ENCODE data around the gene BCDIN3D. TPM values are rescaled to one million over a fixed set of nuclear protein-coding genes. Genes with fewer than 3 reads are reported as not detected.
A peak's percentile ranks its signal among the peaks of the same experiment; 100 is the strongest.

Gene BCDIN3D
- polyA plus RNA-seq, 1 of the 3 experiments (the other 2 are of a cell fraction), result 2.3 TPM

DNA sequence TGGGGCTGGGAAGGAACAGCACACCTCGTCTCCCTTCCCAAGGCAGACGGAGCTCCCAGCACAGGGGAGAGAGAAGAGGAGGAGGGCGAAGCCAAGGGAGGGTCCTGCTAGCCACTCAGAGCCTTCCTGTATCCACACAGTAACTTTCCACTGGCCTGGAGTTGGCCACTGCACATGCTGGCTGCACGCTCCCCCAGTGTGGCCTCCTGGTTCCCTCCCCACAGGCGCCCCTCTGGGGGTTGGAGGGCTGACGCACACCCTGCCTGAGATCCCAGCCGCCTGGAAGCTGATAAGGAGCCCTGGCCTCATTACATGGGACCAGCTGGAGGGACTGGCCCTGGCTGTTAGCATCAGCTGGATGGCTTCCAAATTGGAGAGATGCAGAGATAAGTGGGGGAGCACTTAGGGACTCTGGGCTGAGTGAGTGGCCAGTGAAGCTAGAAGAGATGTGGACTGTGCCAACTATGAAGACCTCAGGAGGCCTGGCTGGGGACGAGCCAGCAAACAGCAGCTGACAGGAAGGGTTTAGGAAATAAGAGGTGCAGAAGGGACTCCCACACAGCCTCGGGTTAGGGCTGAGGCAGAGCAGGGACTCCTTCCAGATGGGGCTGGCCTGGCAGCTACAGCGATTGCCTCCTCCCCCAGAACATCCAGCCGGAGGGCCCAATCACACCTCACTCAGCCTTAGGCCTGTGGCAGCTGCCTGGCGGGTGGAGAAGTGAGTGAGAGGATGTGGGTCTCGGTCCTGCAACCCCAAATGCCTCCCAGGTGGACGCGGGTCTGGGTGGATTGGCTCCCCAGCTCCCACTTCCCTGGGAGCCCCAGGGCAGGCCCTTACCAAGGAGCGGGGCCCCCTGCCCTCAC lies 26.3 kb upstream of the BCDIN3D start (continued):
- TF ChIP-seq, protein P1, sequence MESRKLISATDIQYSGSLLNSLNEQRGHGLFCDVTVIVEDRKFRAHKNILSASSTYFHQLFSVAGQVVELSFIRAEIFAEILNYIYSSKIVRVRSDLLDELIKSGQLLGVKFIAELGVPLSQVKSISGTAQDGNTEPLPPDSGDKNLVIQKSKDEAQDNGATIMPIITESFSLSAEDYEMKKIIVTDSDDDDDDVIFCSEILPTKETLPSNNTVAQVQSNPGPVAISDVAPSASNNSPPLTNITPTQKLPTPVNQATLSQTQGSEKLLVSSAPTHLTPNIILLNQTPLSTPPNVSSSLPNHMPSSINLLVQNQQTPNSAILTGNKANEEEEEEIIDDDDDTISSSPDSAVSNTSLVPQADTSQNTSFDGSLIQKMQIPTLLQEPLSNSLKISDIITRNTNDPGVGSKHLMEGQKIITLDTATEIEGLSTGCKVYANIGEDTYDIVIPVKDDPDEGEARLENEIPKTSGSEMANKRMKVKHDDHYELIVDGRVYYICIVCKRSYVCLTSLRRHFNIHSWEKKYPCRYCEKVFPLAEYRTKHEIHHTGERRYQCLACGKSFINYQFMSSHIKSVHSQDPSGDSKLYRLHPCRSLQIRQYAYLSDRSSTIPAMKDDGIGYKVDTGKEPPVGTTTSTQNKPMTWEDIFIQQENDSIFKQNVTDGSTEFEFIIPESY (IDR thresholded peaks at IDR 0.05; ENCODE audit: borderline replicate concordance, low read depth), result peak; percentile 92
- TF ChIP-seq ELF1 (IDR thresholded peaks at IDR 0.05) (peak; percentile 78; the same call in 1 of the 2 replicates), GABPA (IDR thresholded peaks at IDR 0.05; ENCODE audit: low read depth) (peak; percentile 56), RFX5 (IDR thresholded peaks at IDR 0.05; ENCODE audit: low read length) (no peak), FOXM1 (IDR thresholded peaks at IDR 0.05; ENCODE audit: low read depth) (peak; percentile 88; the same call in 1 of the 2 replicates), FOSL2 (IDR thresholded peaks at IDR 0.05; ENCODE audit: borderline replicate concordance, low read depth) (peak; percentile 89), EP300 (IDR thresholded peaks at IDR 0.05; ENCODE audit: borderline replicate concordance in 1 of 2, low read depth in 1 of 2, low read length in 1 of 2) (peak; percentile 99), POLR2AphosphoS5 (IDR thresholded peaks at IDR 0.05; ENCODE audit: low read depth, low read length) (peak; percentile 97; the same call in 1 of the 2 replicates), JUND (IDR thresholded peaks at IDR 0.05) (peak; percentile 99), FOXJ3 (CRISPR knock-in tag; IDR thresholded peaks at IDR 0.05) (peak; percentile 100), NFIC (IDR thresholded peaks at IDR 0.05; ENCODE audit: borderline replicate concordance) (peak; percentile 100), RXRA (IDR thresholded peaks at IDR 0.05; ENCODE audit: borderline replicate concordance, low read depth) (peak; percentile 98), TAF1 (IDR thresholded peaks at IDR 0.05; ENCODE audit: borderline replicate concordance, low read depth, low read length) (no peak), YY1 (IDR thresholded peaks at IDR 0.05; ENCODE audit: low read depth) (peak; percentile 68; the same call in 1 of the 2 replicates), GATA2 (CRISPR knock-in tag; IDR thresholded peaks at IDR 0.05) (peak; percentile 100)
- TF ChIP-seq, protein P2, sequence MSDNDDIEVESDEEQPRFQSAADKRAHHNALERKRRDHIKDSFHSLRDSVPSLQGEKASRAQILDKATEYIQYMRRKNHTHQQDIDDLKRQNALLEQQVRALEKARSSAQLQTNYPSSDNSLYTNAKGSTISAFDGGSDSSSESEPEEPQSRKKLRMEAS (IDR thresholded peaks at IDR 0.05; ENCODE audit: low read depth), result peak; percentile 94
- TF ChIP-seq, protein P3, sequence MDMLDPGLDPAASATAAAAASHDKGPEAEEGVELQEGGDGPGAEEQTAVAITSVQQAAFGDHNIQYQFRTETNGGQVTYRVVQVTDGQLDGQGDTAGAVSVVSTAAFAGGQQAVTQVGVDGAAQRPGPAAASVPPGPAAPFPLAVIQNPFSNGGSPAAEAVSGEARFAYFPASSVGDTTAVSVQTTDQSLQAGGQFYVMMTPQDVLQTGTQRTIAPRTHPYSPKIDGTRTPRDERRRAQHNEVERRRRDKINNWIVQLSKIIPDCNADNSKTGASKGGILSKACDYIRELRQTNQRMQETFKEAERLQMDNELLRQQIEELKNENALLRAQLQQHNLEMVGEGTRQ (IDR thresholded peaks at IDR 0.05; ENCODE audit: borderline replicate concordance, low read depth, low read length), result no peak
- TF ChIP-seq, protein P4, sequence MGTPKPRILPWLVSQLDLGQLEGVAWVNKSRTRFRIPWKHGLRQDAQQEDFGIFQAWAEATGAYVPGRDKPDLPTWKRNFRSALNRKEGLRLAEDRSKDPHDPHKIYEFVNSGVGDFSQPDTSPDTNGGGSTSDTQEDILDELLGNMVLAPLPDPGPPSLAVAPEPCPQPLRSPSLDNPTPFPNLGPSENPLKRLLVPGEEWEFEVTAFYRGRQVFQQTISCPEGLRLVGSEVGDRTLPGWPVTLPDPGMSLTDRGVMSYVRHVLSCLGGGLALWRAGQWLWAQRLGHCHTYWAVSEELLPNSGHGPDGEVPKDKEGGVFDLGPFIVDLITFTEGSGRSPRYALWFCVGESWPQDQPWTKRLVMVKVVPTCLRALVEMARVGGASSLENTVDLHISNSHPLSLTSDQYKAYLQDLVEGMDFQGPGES (IDR thresholded peaks at IDR 0.05; ENCODE audit: low read depth, low read length), result no peak
